ENCODE results near the gene IMPG1.

Gene IMPG1

GRCh38 chr6:76057469-76057868 lies 15.0 kb downstream of the IMPG1 start:
- Histone ChIP-seq H3K9me2 (ENCODE audit: low read depth, low read length) (no peaks in the 10 kb centered on the region), H3K27me3 (ENCODE audit: insufficient read depth, low read length) (no peaks in the 10 kb centered on the region), H4K20me1 (ENCODE audit: insufficient read depth, low read length) (no peaks in the 10 kb centered on the region), H3K4me3 (ENCODE audit: low read depth, low read length, poor library complexity, severe bottlenecking) (no peak overlapping the region), H3K36me3 (ENCODE audit: insufficient read depth, low read length) (no peaks in the 10 kb centered on the region), H3K27ac (ENCODE audit: low read depth, low read length, poor library complexity, severe bottlenecking) (no peak overlapping the region), H2AFZ (ENCODE audit: low read length) (no peak overlapping the region), H3K9me3 (ENCODE audit: low read length) (no peaks in the 10 kb centered on the region), H3K79me2 (ENCODE audit: insufficient read depth, low read length) (no peaks in the 10 kb centered on the region), H3K9ac (ENCODE audit: low read length) (no peak overlapping the region), H3K4me1 (ENCODE audit: insufficient read depth, low read length, severe bottlenecking) (no peaks in the 10 kb centered on the region), H3K4me2 (ENCODE audit: low read length) (no peak overlapping the region), H3F3A (ENCODE audit: insufficient read depth, low read length) (no peaks in the 10 kb centered on the region)
- TF ChIP-seq CTCF (IDR thresholded peaks at IDR 0.05; ENCODE audit: low read length) (no peak), EZH2 (IDR thresholded peaks at IDR 0.05; ENCODE audit: borderline replicate concordance, low read length) (no peak)

GRCh38 chr6:76052314-76052713 lies 20.1 kb downstream of the IMPG1 start:
- H2AFZ ChIP-seq (ENCODE audit: low read length) = no peak overlapping the region
- H3K4me3 ChIP-seq (ENCODE audit: low read depth, low read length, poor library complexity, severe bottlenecking) = no peak overlapping the region
- H4K20me1 ChIP-seq (ENCODE audit: insufficient read depth, low read length) = no peaks in the 10 kb centered on the region
- no peaks in the 10 kb centered on the region for H3K36me3 ChIP-seq (ENCODE audit: insufficient read depth, low read length)
- H3K27ac ChIP-seq (ENCODE audit: low read depth, low read length, poor library complexity, severe bottlenecking) = no peak overlapping the region
- TF ChIP-seq EZH2 (IDR thresholded peaks at IDR 0.05; ENCODE audit: borderline replicate concordance, low read length) = no peak
- TF ChIP-seq CTCF (IDR thresholded peaks at IDR 0.05; ENCODE audit: low read length) = no peak
- no peak overlapping the region for H3K9ac ChIP-seq (ENCODE audit: low read length)
- H3K79me2 ChIP-seq (ENCODE audit: insufficient read depth, low read length) = no peaks in the 10 kb centered on the region
- H3K4me1 ChIP-seq (ENCODE audit: insufficient read depth, low read length, severe bottlenecking) = no peaks in the 10 kb centered on the region
- H3K9me3 ChIP-seq (ENCODE audit: low read length) = no peaks in the 10 kb centered on the region
- no peaks in the 10 kb centered on the region for H3K27me3 ChIP-seq (ENCODE audit: insufficient read depth, low read length)
- no peaks in the 10 kb centered on the region for H3K9me2 ChIP-seq (ENCODE audit: low read depth, low read length)
- no peaks in the 10 kb centered on the region for H3F3A ChIP-seq (ENCODE audit: insufficient read depth, low read length)
- no peak overlapping the region for H3K4me2 ChIP-seq (ENCODE audit: low read length)

GRCh38 chr6:76043690-76044089 lies 28.8 kb downstream of the IMPG1 start:
- no peak overlapping the region for H3K4me3 ChIP-seq (ENCODE audit: low read depth, low read length, poor library complexity, severe bottlenecking)
- no peaks in the 10 kb centered on the region for H4K20me1 ChIP-seq (ENCODE audit: insufficient read depth, low read length)
- no peak overlapping the region for H3K4me2 ChIP-seq (ENCODE audit: low read length)
- no peaks in the 10 kb centered on the region for H3K36me3 ChIP-seq (ENCODE audit: insufficient read depth, low read length)
- H3K79me2 ChIP-seq (ENCODE audit: insufficient read depth, low read length) = no peaks in the 10 kb centered on the region
- H3K27ac ChIP-seq (ENCODE audit: low read depth, low read length, poor library complexity, severe bottlenecking) = no peak overlapping the region
- no peaks in the 10 kb centered on the region for H3K9me2 ChIP-seq (ENCODE audit: low read depth, low read length)
- no peaks in the 10 kb centered on the region for H3K9me3 ChIP-seq (ENCODE audit: low read length)
- no peak overlapping the region for H2AFZ ChIP-seq (ENCODE audit: low read length)
- H3F3A ChIP-seq (ENCODE audit: insufficient read depth, low read length) = no peaks in the 10 kb centered on the region
- H3K4me1 ChIP-seq (ENCODE audit: insufficient read depth, low read length, severe bottlenecking) = no peaks in the 10 kb centered on the region
- H3K9ac ChIP-seq (ENCODE audit: low read length) = no peak overlapping the region
- no peaks in the 10 kb centered on the region for H3K27me3 ChIP-seq (ENCODE audit: insufficient read depth, low read length)
- no peak for TF ChIP-seq EZH2 (IDR thresholded peaks at IDR 0.05; ENCODE audit: borderline replicate concordance, low read length)
- no peak for TF ChIP-seq CTCF (IDR thresholded peaks at IDR 0.05; ENCODE audit: low read length)

All from OCI-LY1 (cell line).